GM12874 (cell line): ENCODE measurements around the gene RRAS.

Experiments
- TF ChIP-seq, protein P1 (sequence below): IDR thresholded peaks from 2 replicates; pipeline ENCODE4 v1.5.1; 2011; ENCODE audit warnings: low read depth, mild to moderate bottlenecking, control low read depth, low read length, moderate library complexity; ENCODE audit not compliant: insufficient read depth

RRAS gene

DNA sequence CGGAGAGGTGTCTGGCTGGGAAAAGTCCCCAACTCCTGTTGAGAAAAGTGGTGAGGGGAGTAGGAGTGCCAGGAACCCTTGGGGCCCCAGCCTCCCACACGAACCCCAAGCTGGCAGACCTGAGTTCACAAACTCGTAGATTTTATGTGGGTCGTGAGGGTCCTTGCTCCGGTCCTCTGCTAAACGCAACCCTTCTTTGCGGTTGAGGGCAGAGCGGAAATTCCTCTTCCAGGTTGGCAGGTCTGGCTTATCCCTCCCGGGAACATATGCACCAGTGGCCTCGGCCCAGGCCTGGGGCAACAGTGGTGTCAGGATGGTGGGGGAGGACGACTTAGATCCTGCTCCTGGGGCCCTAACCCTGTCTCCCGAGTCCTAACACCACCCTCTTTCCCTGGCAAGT, 23.3 kb upstream of the RRAS start:
- TF ChIP-seq, protein P1, sequence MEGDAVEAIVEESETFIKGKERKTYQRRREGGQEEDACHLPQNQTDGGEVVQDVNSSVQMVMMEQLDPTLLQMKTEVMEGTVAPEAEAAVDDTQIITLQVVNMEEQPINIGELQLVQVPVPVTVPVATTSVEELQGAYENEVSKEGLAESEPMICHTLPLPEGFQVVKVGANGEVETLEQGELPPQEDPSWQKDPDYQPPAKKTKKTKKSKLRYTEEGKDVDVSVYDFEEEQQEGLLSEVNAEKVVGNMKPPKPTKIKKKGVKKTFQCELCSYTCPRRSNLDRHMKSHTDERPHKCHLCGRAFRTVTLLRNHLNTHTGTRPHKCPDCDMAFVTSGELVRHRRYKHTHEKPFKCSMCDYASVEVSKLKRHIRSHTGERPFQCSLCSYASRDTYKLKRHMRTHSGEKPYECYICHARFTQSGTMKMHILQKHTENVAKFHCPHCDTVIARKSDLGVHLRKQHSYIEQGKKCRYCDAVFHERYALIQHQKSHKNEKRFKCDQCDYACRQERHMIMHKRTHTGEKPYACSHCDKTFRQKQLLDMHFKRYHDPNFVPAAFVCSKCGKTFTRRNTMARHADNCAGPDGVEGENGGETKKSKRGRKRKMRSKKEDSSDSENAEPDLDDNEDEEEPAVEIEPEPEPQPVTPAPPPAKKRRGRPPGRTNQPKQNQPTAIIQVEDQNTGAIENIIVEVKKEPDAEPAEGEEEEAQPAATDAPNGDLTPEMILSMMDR: no peak

DNA sequence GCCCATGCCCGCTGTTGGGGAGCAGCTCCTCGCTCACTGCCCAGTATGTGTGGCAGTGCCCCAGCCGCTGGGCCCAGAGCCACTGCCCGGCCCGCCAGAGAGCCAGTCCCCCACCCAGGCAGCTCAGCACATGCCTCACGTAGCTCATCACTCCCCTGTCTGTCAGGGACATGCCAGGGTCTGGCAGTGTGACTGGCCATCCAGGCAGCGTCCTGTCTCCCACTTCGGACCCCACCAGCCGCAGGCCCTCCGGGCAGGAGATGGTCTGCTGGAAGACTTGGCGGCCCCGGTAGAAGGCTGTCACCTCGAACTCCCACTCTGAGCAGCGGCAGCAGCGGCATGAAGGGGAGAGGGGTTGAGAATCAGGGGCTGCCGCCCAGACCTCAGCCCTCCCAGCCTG, 22.1 kb upstream of the RRAS start:
- TF ChIP-seq, protein P1: no peak

DNA sequence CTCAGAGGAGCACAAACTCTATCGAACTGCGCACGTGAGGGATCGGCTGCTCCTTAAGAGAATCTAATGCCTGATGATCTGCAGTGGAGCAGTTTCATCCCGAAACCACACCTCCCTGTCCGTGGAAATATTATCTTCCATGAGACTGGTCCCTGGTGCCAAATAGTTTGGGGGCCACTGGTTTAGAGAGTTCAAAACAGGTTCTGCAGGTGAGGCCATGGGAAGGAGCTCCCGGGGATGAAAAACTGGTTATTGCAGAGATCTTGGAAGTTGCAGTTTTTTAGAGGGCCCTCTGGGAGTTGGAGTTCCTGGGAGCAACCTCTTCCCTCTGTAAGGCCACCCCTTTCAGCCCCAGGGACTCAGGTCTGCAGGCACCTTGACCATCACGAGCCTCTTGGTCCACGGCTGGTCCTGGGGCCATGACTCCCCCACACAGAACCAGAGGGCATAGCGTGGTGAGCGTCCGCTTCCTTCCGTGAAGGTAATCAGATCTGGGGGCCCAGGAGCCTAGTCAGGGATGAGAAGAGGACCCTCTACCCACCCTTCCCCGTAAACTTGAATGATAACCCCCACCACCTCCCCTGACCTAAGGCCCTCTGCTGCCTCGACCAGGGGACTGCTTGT, 20.5 kb upstream of the RRAS start:
- TF ChIP-seq, protein P1: no peak

DNA sequence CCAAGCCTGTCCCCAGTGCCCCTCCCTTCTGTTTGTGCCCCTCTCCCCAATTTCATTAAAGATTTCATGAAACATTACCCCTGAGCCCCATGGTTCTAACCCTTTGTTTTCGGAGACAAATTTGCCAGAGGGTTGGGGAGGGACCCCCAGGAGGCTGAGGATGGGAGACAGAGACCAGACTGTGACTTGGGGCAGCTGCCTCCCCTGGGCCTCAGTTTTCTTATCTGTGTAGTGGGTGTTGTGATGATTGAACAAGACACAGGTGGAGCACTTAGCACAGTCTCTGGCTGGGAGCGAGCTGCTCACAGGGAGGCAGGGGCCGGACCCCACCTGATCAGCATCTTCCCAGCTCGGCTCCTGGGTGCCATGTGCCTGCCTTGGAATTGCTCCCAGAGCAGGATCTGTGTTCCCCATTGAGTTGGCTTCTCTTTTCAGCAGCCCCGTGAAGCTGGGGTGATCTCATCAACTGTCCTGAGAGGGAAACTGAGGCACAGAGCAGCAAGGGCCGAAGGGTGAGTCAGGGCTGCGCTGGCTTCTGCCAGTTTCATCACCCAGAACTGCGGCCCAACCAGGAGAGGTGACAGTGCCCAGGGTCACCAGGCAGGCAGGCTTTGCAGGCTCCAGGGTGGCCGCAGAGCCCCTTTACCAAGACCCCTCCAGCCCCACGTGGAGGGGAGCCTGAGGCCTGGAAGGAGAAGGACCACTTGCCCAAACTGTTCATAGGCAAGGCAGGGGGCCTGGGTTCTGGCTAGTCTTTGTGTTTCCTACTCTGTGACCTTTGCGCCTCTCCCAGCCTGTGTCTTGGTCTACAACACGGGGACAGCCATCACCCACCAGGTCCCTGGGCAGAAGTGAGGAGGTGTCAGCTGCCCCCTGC, 18.9 kb upstream of the RRAS start:
- TF ChIP-seq, protein P1: no peak

DNA sequence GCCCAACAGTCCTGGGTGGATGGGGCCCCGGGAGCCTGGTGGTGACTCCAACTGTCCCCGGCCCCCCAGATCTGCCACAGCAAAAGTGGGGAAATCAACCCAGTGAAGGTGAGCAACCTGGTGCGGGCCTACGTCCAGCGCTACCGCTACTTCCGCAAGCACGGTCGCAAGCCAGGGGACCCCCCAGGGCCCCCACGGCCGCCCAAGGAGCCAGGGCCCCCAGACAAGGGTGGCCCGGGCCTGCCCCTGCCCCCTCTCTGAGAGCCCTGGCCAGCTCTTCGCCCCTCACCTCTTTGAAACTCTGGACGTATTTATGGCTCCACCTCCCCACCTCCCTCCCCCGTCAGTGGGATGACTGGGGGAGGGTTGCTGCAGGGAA, 18.2 kb upstream of the RRAS start:
- TF ChIP-seq, protein P1: no peak

DNA sequence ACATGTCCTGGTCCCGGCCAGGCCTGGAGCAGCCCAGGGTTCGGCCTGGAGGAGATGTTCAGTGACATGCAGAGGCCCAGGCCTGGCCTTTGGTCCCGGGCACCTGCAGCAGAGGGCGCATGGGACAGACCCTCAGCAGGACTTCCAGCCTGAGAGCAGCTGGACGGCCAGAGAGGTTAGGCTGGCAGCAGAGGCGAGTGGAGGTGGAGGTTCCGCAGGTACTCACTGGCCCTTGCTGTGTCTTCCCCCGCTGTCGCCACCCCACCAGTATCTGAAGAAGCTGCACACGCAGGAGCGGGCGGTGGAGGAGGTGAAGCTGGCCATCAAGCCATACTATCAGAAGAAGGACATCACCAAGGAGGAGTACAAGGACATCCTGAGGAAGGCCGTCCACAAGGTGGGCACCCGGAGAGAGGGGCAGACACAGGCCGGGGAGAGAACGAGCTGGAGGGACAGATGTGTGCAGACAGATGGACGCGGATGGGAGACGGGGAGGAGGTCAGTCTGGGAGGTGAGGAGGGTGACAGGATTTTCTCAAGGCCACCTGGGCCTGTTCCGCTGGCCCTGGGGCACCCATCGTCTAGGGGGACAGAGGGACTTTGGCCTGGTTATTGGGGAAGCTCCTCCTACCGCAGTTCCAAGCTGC, 17.7 kb upstream of the RRAS start:
- TF ChIP-seq, protein P1: no peak

DNA sequence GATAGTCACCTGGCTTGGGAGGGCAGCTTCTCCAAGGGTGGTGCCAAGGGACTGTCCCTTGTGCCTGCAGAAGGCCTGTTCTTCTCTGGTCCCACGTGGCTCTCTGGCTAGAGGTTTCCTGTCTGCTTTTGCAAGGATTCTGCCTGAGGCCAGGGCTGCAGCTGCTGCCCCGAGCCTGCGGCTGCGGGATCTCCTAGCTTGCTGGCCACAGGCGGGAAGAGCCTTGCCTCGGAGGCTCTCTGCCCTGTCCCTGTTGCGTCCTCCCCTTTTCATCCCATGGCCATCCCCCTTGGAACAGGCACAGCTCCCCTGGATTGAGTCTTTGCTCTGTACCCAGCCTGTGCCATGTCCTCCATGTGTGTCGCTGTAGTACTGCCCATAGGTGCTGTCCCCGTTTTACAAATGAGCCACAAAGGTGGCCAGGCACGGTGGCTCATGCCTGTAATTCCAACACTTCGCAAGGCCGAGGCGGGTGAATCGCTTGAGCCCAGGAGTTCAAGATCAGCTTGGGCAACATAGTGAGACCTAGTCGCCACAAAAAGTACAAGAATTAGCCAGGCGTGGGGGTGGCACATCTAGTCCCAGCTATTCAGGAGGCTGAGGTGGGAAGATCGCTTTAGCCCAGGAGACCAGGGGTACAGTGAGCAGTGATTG, 16.6 kb upstream of the RRAS start:
- TF ChIP-seq, protein P1: no peak
